ENCODE results near the gene CCDC69.
A peak's percentile ranks its signal among the peaks of the same experiment; 100 is the strongest.
"Not testable (repeated sequence)": the region's sequence is repeated elsewhere in the genome, so short reads cannot be mapped to it uniquely, and the experiment has no call there.

CCDC69 gene

GRCh38 chr5:151199581-151200185 lies 24.2 kb downstream of the CCDC69 start:
- Histone ChIP-seq H4K20me1 (ENCODE audit: low read depth, low read length) (no peaks in the 10 kb centered on the region), H3K36me3 (ENCODE audit: low read length) (peaks cover 58% of the 10 kb centered on the region), H3K27ac (ENCODE audit: low read depth, low read length) (peak overlapping the region; percentile 95)

GRCh38 chr5:151198861-151199260 lies 25.0 kb downstream of the CCDC69 start:
- Histone ChIP-seq H4K20me1 (ENCODE audit: low read depth, low read length) (no peaks in the 10 kb centered on the region), H3K9ac (ENCODE audit: low read length) (no peak overlapping the region), H3K27ac (ENCODE audit: low read depth, low read length) (peak overlapping the region; percentile 95), H3K4me2 (ENCODE audit: low read depth, low read length, poor library complexity, severe bottlenecking) (no peak overlapping the region), H3K79me2 (ENCODE audit: insufficient read depth, low read length) (peaks cover 37% of the 10 kb centered on the region), H3K27me3 (ENCODE audit: low read length) (no peaks in the 10 kb centered on the region), H3K9me2 (replicated peaks; ENCODE audit: insufficient read depth, low read length) (no peaks in the 10 kb centered on the region), H3K4me3 (ENCODE audit: insufficient read depth, low read length, poor library complexity, severe bottlenecking) (no peak overlapping the region), H3F3A (ENCODE audit: insufficient read depth) (peaks cover 82% of the 10 kb centered on the region), H3K9me3 (ENCODE audit: insufficient read depth, low read length) (no peaks in the 10 kb centered on the region; the same call in 1 of the 2 replicates), H2AFZ (ENCODE audit: low read depth, low read length, severe bottlenecking) (no peak overlapping the region), H3K36me3 (ENCODE audit: low read length) (peaks cover 57% of the 10 kb centered on the region)
- TF ChIP-seq EZH2phosphoT487 (conservative IDR thresholded peaks at IDR 0.05; ENCODE audit: low read length) (no peak), CTCF (IDR thresholded peaks at IDR 0.05; ENCODE audit: insufficient read depth, low read length, poor library complexity, severe bottlenecking) (no peak)

More at GRCh38 chr5:151199581-151200185, 24.2 kb downstream of the CCDC69 start:
- Histone ChIP-seq H3K4me3 (ENCODE audit: insufficient read depth, low read length, poor library complexity, severe bottlenecking) (no peak overlapping the region), H2AFZ (ENCODE audit: low read depth, low read length, severe bottlenecking) (no peak overlapping the region), H3K4me2 (ENCODE audit: low read depth, low read length, poor library complexity, severe bottlenecking) (no peak overlapping the region), H3K27me3 (ENCODE audit: low read length) (no peaks in the 10 kb centered on the region), H3K9me2 (replicated peaks; ENCODE audit: insufficient read depth, low read length) (no peaks in the 10 kb centered on the region), H3K79me2 (ENCODE audit: insufficient read depth, low read length) (peaks cover 40% of the 10 kb centered on the region), H3K9ac (ENCODE audit: low read length) (no peak overlapping the region), H3F3A (ENCODE audit: insufficient read depth) (peaks cover 86% of the 10 kb centered on the region), H3K9me3 (ENCODE audit: insufficient read depth, low read length) (no peaks in the 10 kb centered on the region)
- TF ChIP-seq EZH2phosphoT487 (conservative IDR thresholded peaks at IDR 0.05; ENCODE audit: low read length) (no peak), CTCF (IDR thresholded peaks at IDR 0.05; ENCODE audit: insufficient read depth, low read length, poor library complexity, severe bottlenecking) (no peak)

GRCh38 chr5:151197291-151197600 lies 26.6 kb downstream of the CCDC69 start:
- Histone ChIP-seq H3K27ac (ENCODE audit: low read depth, low read length) (peak overlapping the region; percentile 95), H3F3A (ENCODE audit: insufficient read depth) (peaks cover 84% of the 10 kb centered on the region), H3K9ac (ENCODE audit: low read length) (peak overlapping the region; percentile 36), H3K36me3 (ENCODE audit: low read length) (peaks cover 72% of the 10 kb centered on the region), H3K4me2 (ENCODE audit: low read depth, low read length, poor library complexity, severe bottlenecking) (peak overlapping the region; percentile 57), H3K79me2 (ENCODE audit: insufficient read depth, low read length) (peaks cover 46% of the 10 kb centered on the region)
- not testable (repeated sequence) for H3K9me3 ChIP-seq (ENCODE audit: insufficient read depth, low read length); H4K20me1 ChIP-seq (ENCODE audit: low read depth, low read length); H3K27me3 ChIP-seq (ENCODE audit: low read length); H3K4me3 ChIP-seq (ENCODE audit: insufficient read depth, low read length, poor library complexity, severe bottlenecking); H2AFZ ChIP-seq (ENCODE audit: low read depth, low read length, severe bottlenecking); H3K9me2 ChIP-seq (replicated peaks; ENCODE audit: insufficient read depth, low read length)

- H3K36me3 ChIP-seq (ENCODE audit: low read length) = peaks cover 76% of the 10 kb centered on the region
- H4K20me1 ChIP-seq (ENCODE audit: low read depth, low read length) = no peaks in the 10 kb centered on the region
- no peaks in the 10 kb centered on the region; the same call in 1 of the 2 replicates for H3K9me3 ChIP-seq (ENCODE audit: insufficient read depth, low read length)
- no peaks in the 10 kb centered on the region for H3K9me2 ChIP-seq (replicated peaks; ENCODE audit: insufficient read depth, low read length)
- no peak overlapping the region for H3K4me3 ChIP-seq (ENCODE audit: insufficient read depth, low read length, poor library complexity, severe bottlenecking)
- no peak for TF ChIP-seq CTCF (IDR thresholded peaks at IDR 0.05; ENCODE audit: insufficient read depth, low read length, poor library complexity, severe bottlenecking)
- no peak for TF ChIP-seq EZH2phosphoT487 (conservative IDR thresholded peaks at IDR 0.05; ENCODE audit: low read length)
- no peak overlapping the region for H2AFZ ChIP-seq (ENCODE audit: low read depth, low read length, severe bottlenecking)
- no peaks in the 10 kb centered on the region for H3K27me3 ChIP-seq (ENCODE audit: low read length)
- peak overlapping the region; percentile 43 for H3K9ac ChIP-seq (ENCODE audit: low read length)
- peak overlapping the region; percentile 57 for H3K4me2 ChIP-seq (ENCODE audit: low read depth, low read length, poor library complexity, severe bottlenecking)
- H3F3A ChIP-seq (ENCODE audit: insufficient read depth) = peaks cover 86% of the 10 kb centered on the region
- H3K27ac ChIP-seq (ENCODE audit: low read depth, low read length) = peak overlapping the region; percentile 95
- H3K79me2 ChIP-seq (ENCODE audit: insufficient read depth, low read length) = peaks cover 51% of the 10 kb centered on the region
Observed at GRCh38 chr5:151196556-151197290, 27.2 kb downstream of the CCDC69 start.
